GM12878 (cell line): Measurements from ENCODE around the gene BICC1.

Experiments used
- ATF7 ChIP-seq: fragments of 450-650 bp; IDR thresholded peaks from 2 replicates; pipeline ENCODE4 v1.6.1; 2016; ENCODE audit warnings: low read depth, mild to moderate bottlenecking
- CHD2 ChIP-seq: IDR thresholded peaks from 2 replicates; pipeline ENCODE4 v1.6.1; 2011; ENCODE audit warnings: low read depth, low read length, improper control_type of control experiment, borderline replicate concordance
- EZH2 ChIP-seq: IDR thresholded peaks from 2 replicates; pipeline ENCODE4 v1.6.1; 2012; ENCODE audit warnings: low read depth, mild to moderate bottlenecking, control low read depth, inconsistent platforms, low read length, borderline replicate concordance; ENCODE audit not compliant: control insufficient read depth
- FOXM1 ChIP-seq: IDR thresholded peaks from 2 replicates; pipeline ENCODE4 v1.6.1; 2012; ENCODE audit warnings: low read depth, mild to moderate bottlenecking, inconsistent platforms, low read length, moderate library complexity
- HDAC6 ChIP-seq: fragments of 200-600 bp; sonication (generic); IDR thresholded peaks from one replicate; pipeline ENCODE4 v1.8.0; 2017; ENCODE audit warnings: antibody characterized with exemption; ENCODE audit not compliant: unreplicated experiment
- POLR2AphosphoS5 ChIP-seq: IDR thresholded peaks from 2 replicates; pipeline ENCODE4 v1.6.1; 2011; ENCODE audit warnings: mild to moderate bottlenecking, low read length, inconsistent platforms
- TCF12 ChIP-seq: IDR thresholded peaks from 2 replicates; pipeline ENCODE4 v1.6.1; 2011; ENCODE audit warnings: low read depth, mild to moderate bottlenecking, low read length
- TF ChIP-seq, protein P1 (sequence below), 3 experiments: IDR thresholded peaks in 2 of 3; conservative IDR thresholded peaks in 1 of 3; 2 replicates each; pipeline ENCODE4 v1.5.1; 2011; ENCODE audit warnings: low read depth in 3 of 3, low read length in 3 of 3, mild to moderate bottlenecking in 3 of 3, control low read depth in 2 of 3, moderate library complexity in 2 of 3, inconsistent platforms in 1 of 3, mixed read lengths in 1 of 3; ENCODE audit not compliant: control insufficient read depth in 2 of 3, insufficient read depth in 1 of 3; ENCODE audit errors: extremely low read depth in 1 of 3

DNA sequence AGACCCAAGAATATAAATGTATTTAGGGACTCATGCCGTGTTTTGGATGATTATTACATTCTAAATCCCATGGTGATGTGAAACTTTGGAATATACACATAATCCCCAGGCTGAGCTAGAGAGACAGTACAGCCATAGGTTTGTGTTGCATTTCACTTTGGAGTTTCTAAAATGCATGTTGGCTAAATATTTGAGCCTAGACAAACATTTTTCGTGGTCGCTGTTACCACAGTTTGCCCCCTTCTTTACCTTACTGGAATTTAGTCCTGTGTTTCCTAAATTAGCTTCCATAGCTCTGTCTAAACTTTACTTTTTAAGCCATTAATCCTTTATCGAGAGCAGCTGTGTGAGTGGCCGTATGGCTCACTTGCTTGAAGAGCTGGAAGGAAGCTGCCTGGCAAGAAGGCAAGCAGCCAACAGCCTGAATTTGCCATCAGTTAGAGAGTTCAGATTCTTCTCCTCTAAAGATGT, 192.0 kb downstream of the BICC1 start:
- TF ChIP-seq, protein P1, sequence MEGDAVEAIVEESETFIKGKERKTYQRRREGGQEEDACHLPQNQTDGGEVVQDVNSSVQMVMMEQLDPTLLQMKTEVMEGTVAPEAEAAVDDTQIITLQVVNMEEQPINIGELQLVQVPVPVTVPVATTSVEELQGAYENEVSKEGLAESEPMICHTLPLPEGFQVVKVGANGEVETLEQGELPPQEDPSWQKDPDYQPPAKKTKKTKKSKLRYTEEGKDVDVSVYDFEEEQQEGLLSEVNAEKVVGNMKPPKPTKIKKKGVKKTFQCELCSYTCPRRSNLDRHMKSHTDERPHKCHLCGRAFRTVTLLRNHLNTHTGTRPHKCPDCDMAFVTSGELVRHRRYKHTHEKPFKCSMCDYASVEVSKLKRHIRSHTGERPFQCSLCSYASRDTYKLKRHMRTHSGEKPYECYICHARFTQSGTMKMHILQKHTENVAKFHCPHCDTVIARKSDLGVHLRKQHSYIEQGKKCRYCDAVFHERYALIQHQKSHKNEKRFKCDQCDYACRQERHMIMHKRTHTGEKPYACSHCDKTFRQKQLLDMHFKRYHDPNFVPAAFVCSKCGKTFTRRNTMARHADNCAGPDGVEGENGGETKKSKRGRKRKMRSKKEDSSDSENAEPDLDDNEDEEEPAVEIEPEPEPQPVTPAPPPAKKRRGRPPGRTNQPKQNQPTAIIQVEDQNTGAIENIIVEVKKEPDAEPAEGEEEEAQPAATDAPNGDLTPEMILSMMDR (IDR thresholded peaks at IDR 0.05 in 2 of 3, conservative IDR thresholded peaks at IDR 0.05 in 1 of 3; ENCODE audit: control insufficient read depth in 2 of 3, extremely low read depth in 1 of 3, insufficient read depth in 1 of 3, low read depth in 3 of 3, low read length in 3 of 3), result no peak
- TF ChIP-seq EZH2, result no peak
- no peak for TF ChIP-seq POLR2AphosphoS5
- no peak for TF ChIP-seq ATF7
- no peak for TF ChIP-seq FOXM1
- TF ChIP-seq TCF12, result no peak
- TF ChIP-seq CHD2, result no peak
- TF ChIP-seq HDAC6, result no peak
